ENCODE data around the gene PACSIN2. TPM values are rescaled to one million over a fixed set of nuclear protein-coding genes. Genes with fewer than 3 reads are reported as not detected.
A peak's percentile ranks its signal among the peaks of the same experiment; 100 is the strongest.

PACSIN2 gene
- polyA plus RNA-seq, 2 of the 4 experiments (the other 2 are of a cell fraction), result 60.3 to 94.0 TPM

DNA sequence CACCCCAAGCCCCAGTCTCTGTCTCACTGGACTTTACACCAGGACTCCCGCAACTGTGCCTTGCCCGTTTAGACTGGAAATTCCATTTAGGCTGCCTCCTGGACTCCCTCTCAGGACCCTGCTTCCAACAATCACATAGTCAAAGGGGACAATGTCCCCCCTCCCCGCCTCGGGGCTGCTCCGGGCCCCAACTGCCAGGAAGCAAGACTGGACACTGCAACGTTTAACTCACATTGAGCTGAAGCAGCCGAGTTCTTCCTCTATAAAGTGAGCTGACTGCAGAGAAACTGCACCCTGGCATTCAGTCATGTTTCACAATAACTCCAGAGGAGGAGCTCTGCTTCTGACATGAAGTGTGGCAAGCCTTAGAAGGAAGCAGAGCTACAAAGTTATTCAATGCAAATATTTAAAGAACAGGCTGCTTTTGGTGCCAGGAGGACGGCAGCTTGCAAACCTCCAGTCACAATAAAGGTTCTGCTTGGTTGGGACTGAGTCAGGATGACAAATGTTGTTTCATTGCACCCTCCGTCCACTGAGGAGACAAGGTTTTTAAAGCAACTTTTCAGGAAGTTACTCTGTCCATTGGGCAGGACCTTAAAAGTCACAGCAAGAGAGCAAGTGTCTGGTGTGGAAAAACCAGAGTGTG lies 19.9 kb downstream of the PACSIN2 start (continued):
- no peak; the same call in 1 of the 2 replicates for TF ChIP-seq FOSL2 (IDR thresholded peaks at IDR 0.05)
- peak; percentile 59 for TF ChIP-seq FOSL2 (CRISPR knock-in tag; IDR thresholded peaks at IDR 0.05)
- TF ChIP-seq, protein P1, sequence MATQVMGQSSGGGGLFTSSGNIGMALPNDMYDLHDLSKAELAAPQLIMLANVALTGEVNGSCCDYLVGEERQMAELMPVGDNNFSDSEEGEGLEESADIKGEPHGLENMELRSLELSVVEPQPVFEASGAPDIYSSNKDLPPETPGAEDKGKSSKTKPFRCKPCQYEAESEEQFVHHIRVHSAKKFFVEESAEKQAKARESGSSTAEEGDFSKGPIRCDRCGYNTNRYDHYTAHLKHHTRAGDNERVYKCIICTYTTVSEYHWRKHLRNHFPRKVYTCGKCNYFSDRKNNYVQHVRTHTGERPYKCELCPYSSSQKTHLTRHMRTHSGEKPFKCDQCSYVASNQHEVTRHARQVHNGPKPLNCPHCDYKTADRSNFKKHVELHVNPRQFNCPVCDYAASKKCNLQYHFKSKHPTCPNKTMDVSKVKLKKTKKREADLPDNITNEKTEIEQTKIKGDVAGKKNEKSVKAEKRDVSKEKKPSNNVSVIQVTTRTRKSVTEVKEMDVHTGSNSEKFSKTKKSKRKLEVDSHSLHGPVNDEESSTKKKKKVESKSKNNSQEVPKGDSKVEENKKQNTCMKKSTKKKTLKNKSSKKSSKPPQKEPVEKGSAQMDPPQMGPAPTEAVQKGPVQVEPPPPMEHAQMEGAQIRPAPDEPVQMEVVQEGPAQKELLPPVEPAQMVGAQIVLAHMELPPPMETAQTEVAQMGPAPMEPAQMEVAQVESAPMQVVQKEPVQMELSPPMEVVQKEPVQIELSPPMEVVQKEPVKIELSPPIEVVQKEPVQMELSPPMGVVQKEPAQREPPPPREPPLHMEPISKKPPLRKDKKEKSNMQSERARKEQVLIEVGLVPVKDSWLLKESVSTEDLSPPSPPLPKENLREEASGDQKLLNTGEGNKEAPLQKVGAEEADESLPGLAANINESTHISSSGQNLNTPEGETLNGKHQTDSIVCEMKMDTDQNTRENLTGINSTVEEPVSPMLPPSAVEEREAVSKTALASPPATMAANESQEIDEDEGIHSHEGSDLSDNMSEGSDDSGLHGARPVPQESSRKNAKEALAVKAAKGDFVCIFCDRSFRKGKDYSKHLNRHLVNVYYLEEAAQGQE (IDR thresholded peaks at IDR 0.05), result no peak
- no peak for TF ChIP-seq ZFP36 (IDR thresholded peaks at IDR 0.05; ENCODE audit: borderline replicate concordance, partially characterized antibody)
- TF ChIP-seq, protein P2, sequence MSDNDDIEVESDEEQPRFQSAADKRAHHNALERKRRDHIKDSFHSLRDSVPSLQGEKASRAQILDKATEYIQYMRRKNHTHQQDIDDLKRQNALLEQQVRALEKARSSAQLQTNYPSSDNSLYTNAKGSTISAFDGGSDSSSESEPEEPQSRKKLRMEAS (IDR thresholded peaks at IDR 0.05), result peak; percentile 73
- TF ChIP-seq MAZ (IDR thresholded peaks at IDR 0.05; ENCODE audit: borderline replicate concordance, low read depth, low read length), result no peak
- TF ChIP-seq, protein P3, sequence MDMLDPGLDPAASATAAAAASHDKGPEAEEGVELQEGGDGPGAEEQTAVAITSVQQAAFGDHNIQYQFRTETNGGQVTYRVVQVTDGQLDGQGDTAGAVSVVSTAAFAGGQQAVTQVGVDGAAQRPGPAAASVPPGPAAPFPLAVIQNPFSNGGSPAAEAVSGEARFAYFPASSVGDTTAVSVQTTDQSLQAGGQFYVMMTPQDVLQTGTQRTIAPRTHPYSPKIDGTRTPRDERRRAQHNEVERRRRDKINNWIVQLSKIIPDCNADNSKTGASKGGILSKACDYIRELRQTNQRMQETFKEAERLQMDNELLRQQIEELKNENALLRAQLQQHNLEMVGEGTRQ (IDR thresholded peaks at IDR 0.05), result no peak
- no peak for TF ChIP-seq KDM1A (IDR thresholded peaks at IDR 0.05; ENCODE audit: low read depth)
- TF ChIP-seq FOXS1 (CRISPR knock-in tag; IDR thresholded peaks at IDR 0.05), result no peak
- TF ChIP-seq ZC3H11A (IDR thresholded peaks at IDR 0.05), result no peak
- TF ChIP-seq JUN (IDR thresholded peaks at IDR 0.05), result peak; percentile 64 to 80; a peak in 3 of 5 replicates
- TF ChIP-seq POLR2A (IDR thresholded peaks at IDR 0.05; ENCODE audit: low read length), result peak; percentile 37
- TF ChIP-seq, protein P4, sequence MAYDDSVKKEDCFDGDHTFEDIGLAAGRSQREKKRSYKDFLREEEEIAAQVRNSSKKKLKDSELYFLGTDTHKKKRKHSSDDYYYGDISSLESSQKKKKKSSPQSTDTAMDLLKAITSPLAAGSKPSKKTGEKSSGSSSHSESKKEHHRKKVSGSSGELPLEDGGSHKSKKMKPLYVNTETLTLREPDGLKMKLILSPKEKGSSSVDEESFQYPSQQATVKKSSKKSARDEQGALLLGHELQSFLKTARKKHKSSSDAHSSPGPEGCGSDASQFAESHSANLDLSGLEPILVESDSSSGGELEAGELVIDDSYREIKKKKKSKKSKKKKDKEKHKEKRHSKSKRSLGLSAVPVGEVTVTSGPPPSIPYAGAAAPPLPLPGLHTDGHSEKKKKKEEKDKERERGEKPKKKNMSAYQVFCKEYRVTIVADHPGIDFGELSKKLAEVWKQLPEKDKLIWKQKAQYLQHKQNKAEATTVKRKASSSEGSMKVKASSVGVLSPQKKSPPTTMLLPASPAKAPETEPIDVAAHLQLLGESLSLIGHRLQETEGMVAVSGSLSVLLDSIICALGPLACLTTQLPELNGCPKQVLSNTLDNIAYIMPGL (CRISPR knock-in tag; IDR thresholded peaks at IDR 0.05; ENCODE audit: borderline replicate concordance), result no peak
- TF ChIP-seq EHF (CRISPR knock-in tag; IDR thresholded peaks at IDR 0.05), result no peak
- no peak for TF ChIP-seq PHF8 (IDR thresholded peaks at IDR 0.05; ENCODE audit: borderline replicate concordance, low read depth)
- TF ChIP-seq, protein P5, sequence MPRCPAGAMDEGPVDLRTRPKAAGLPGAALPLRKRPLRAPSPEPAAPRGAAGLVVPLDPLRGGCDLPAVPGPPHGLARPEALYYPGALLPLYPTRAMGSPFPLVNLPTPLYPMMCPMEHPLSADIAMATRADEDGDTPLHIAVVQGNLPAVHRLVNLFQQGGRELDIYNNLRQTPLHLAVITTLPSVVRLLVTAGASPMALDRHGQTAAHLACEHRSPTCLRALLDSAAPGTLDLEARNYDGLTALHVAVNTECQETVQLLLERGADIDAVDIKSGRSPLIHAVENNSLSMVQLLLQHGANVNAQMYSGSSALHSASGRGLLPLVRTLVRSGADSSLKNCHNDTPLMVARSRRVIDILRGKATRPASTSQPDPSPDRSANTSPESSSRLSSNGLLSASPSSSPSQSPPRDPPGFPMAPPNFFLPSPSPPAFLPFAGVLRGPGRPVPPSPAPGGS (IDR thresholded peaks at IDR 0.05), result no peak
- TF ChIP-seq CHD4 (IDR thresholded peaks at IDR 0.05; ENCODE audit: borderline replicate concordance), result no peak
- TF ChIP-seq, protein P6, sequence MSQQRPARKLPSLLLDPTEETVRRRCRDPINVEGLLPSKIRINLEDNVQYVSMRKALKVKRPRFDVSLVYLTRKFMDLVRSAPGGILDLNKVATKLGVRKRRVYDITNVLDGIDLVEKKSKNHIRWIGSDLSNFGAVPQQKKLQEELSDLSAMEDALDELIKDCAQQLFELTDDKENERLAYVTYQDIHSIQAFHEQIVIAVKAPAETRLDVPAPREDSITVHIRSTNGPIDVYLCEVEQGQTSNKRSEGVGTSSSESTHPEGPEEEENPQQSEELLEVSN (IDR thresholded peaks at IDR 0.05; ENCODE audit: borderline replicate concordance, low read depth), result no peak
- TF ChIP-seq NR3C1 (IDR thresholded peaks at IDR 0.05), result no peak
- no peak for TF ChIP-seq CBX2 (IDR thresholded peaks at IDR 0.05; ENCODE audit: borderline replicate concordance, low read depth)
- TF ChIP-seq, protein P7, sequence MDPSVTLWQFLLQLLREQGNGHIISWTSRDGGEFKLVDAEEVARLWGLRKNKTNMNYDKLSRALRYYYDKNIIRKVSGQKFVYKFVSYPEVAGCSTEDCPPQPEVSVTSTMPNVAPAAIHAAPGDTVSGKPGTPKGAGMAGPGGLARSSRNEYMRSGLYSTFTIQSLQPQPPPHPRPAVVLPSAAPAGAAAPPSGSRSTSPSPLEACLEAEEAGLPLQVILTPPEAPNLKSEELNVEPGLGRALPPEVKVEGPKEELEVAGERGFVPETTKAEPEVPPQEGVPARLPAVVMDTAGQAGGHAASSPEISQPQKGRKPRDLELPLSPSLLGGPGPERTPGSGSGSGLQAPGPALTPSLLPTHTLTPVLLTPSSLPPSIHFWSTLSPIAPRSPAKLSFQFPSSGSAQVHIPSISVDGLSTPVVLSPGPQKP (IDR thresholded peaks at IDR 0.05; ENCODE audit: low read depth, low read length), result no peak
- TF ChIP-seq NFE2L2 (conservative IDR thresholded peaks at IDR 0.05; ENCODE audit: low read length), result 0 out of 2 replicates have a peak, but pooled peaks have one; percentile 18
- TF ChIP-seq TFCP2L1 (CRISPR knock-in tag; IDR thresholded peaks at IDR 0.05), result no peak
- peak; percentile 3 to 26; a peak in 2 of 5 replicates for TF ChIP-seq RAD21 (conservative IDR thresholded peaks at IDR 0.05 in 1 of 2, IDR thresholded peaks at IDR 0.05 in 1 of 2)
- TF ChIP-seq RNF2 (IDR thresholded peaks at IDR 0.05; ENCODE audit: borderline replicate concordance, low read depth), result no peak
- TF ChIP-seq CHD2 (IDR thresholded peaks at IDR 0.05; ENCODE audit: low read length, partially characterized antibody), result no peak
- TF ChIP-seq EHMT2 (IDR thresholded peaks at IDR 0.05; ENCODE audit: low read depth), result no peak
- TF ChIP-seq NPAS2 (CRISPR knock-in tag; IDR thresholded peaks at IDR 0.05; ENCODE audit: borderline replicate concordance), result no peak
- TF ChIP-seq, protein P8, sequence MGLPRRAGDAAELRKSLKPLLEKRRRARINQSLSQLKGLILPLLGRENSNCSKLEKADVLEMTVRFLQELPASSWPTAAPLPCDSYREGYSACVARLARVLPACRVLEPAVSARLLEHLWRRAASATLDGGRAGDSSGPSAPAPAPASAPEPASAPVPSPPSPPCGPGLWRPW (IDR thresholded peaks at IDR 0.05), result no peak
- no peak for TF ChIP-seq ESRRA (IDR thresholded peaks at IDR 0.05; ENCODE audit: borderline replicate concordance, low read length)

Measured in A549 (cell line).